HCT116 (cell line): ENCODE data around the gene TTYH2.
A peak's percentile ranks its signal among the peaks of the same experiment; 100 is the strongest.

ENCODE experiments used
- EZH2 ChIP-seq: fragments of 200-600 bp; sonication (generic); IDR thresholded peaks from 2 replicates; pipeline ENCODE4 v1.6.1; 2017; ENCODE audit warnings: antibody characterized with exemption, mixed run types
- JUND ChIP-seq: IDR thresholded peaks from 2 replicates; pipeline ENCODE4 v1.6.1; 2012
- POLR2AphosphoS5 ChIP-seq: IDR thresholded peaks from 2 replicates; pipeline ENCODE4 v1.6.1; 2011; ENCODE audit warnings: mild to moderate bottlenecking, low read depth, low read length, moderate library complexity
- RAD21 ChIP-seq: IDR thresholded peaks from 2 replicates; pipeline ENCODE4 v1.6.1; 2012; ENCODE audit warnings: low read depth, mild to moderate bottlenecking
- YY1 ChIP-seq: IDR thresholded peaks from 2 replicates; pipeline ENCODE4 v1.6.1; 2011; ENCODE audit warnings: low read length, low read depth, moderate library complexity, mild to moderate bottlenecking; ENCODE audit not compliant: insufficient replicate concordance; ENCODE audit errors: extremely low read depth
- ZNF274 ChIP-seq: fragments of 200-500 bp; sonication (Bioruptor generic); IDR thresholded peaks from 2 replicates; pipeline ENCODE4 v1.6.1; 2014; ENCODE audit warnings: mild to moderate bottlenecking, low read depth, low read length, inconsistent platforms
- TF ChIP-seq, protein P1 (sequence below), 3 experiments: fragments of 200-600 bp in 1 of 3; sonication (generic) in 1 of 3; IDR thresholded peaks in 2 of 3; conservative IDR thresholded peaks in 1 of 3; 2 replicates each; pipeline ENCODE4 v1.5.1; 2012 to 2017; ENCODE audit warnings: low read depth in 2 of 3, low read length in 2 of 3, antibody characterized with exemption in 1 of 3, borderline replicate concordance in 1 of 3, control low read depth in 1 of 3, mild to moderate bottlenecking in 1 of 3, mixed read lengths in 1 of 3, mixed run types in 1 of 3, moderate library complexity in 1 of 3; ENCODE audit not compliant: insufficient read depth in 1 of 3
- TF ChIP-seq, protein P2 (sequence below): IDR thresholded peaks from 2 replicates; pipeline ENCODE4 v1.6.1; 2012; ENCODE audit warnings: low read depth

DNA sequence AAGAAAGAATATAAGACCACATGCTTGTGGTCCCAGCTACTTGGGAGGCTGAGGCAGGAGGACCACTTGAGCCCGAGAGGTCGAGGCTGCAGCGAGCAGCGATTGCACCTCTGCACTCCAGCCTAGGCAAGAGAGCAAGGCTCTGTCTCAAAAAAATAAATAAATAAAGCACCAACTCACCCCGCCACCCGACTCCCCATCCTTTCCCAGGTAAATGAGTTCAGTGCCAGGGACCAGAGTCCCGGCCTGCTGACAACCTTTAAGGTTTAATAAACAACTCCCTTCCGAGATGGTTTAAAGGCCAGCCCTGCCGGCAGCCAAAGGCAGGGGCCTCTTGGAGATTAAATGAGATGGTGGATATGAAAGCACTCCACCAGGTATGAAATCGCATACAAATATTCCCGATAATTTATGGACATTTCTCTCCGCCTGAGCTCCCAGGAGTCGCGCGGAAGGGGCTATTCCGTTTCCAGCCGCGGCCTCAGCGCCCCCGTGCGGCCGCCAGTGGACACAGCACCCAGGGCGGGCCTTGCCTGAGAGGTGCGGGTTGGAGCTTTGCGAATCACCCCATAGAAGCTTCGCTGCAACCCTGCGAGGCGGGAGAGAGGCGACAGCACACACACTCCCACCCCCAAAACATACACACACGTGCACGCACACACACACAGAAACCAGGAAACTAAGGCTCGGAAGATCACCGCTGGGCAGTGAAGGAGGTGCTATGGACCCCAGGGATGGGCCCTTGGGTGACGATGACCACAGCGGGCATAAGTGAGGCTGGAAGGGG, 13.9 kb upstream of the TTYH2 start:
- TF ChIP-seq EZH2: no peak
- TF ChIP-seq, protein P1, sequence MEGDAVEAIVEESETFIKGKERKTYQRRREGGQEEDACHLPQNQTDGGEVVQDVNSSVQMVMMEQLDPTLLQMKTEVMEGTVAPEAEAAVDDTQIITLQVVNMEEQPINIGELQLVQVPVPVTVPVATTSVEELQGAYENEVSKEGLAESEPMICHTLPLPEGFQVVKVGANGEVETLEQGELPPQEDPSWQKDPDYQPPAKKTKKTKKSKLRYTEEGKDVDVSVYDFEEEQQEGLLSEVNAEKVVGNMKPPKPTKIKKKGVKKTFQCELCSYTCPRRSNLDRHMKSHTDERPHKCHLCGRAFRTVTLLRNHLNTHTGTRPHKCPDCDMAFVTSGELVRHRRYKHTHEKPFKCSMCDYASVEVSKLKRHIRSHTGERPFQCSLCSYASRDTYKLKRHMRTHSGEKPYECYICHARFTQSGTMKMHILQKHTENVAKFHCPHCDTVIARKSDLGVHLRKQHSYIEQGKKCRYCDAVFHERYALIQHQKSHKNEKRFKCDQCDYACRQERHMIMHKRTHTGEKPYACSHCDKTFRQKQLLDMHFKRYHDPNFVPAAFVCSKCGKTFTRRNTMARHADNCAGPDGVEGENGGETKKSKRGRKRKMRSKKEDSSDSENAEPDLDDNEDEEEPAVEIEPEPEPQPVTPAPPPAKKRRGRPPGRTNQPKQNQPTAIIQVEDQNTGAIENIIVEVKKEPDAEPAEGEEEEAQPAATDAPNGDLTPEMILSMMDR (IDR thresholded peaks at IDR 0.05 in 2 of 3, conservative IDR thresholded peaks at IDR 0.05 in 1 of 3; ENCODE audit: borderline replicate concordance in 1 of 3, insufficient read depth in 1 of 3, low read depth in 2 of 3, low read length in 2 of 3): peak; percentile 82 to 100 (median 100)
- TF ChIP-seq, protein P2, sequence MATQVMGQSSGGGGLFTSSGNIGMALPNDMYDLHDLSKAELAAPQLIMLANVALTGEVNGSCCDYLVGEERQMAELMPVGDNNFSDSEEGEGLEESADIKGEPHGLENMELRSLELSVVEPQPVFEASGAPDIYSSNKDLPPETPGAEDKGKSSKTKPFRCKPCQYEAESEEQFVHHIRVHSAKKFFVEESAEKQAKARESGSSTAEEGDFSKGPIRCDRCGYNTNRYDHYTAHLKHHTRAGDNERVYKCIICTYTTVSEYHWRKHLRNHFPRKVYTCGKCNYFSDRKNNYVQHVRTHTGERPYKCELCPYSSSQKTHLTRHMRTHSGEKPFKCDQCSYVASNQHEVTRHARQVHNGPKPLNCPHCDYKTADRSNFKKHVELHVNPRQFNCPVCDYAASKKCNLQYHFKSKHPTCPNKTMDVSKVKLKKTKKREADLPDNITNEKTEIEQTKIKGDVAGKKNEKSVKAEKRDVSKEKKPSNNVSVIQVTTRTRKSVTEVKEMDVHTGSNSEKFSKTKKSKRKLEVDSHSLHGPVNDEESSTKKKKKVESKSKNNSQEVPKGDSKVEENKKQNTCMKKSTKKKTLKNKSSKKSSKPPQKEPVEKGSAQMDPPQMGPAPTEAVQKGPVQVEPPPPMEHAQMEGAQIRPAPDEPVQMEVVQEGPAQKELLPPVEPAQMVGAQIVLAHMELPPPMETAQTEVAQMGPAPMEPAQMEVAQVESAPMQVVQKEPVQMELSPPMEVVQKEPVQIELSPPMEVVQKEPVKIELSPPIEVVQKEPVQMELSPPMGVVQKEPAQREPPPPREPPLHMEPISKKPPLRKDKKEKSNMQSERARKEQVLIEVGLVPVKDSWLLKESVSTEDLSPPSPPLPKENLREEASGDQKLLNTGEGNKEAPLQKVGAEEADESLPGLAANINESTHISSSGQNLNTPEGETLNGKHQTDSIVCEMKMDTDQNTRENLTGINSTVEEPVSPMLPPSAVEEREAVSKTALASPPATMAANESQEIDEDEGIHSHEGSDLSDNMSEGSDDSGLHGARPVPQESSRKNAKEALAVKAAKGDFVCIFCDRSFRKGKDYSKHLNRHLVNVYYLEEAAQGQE: no peak
- peak; percentile 41 for TF ChIP-seq YY1
- no peak for TF ChIP-seq ZNF274
- TF ChIP-seq RAD21: peak; percentile 80
- TF ChIP-seq JUND: no peak
- no peak for TF ChIP-seq POLR2AphosphoS5
